Breast epithelium (tissue), 4 donors: ENCODE measurements around the gene TMEM233. TPM values are rescaled to one million over a fixed set of nuclear protein-coding genes. Genes with fewer than 3 reads are reported as not detected.

ENCODE experiments used
- DNase-seq, 2 donors: peaks; one replicate each; pipeline ENCODE4 v3.0.0-alpha.2; 2019; ENCODE audit warnings: low spot score in 2 of 2
- H3K27ac ChIP-seq, 2 donors: fragments of 200-600 bp; sonication (generic) in 1 of 2; one replicate each; pipeline ENCODE4 v1.5.1; 2016 to 2019; ENCODE audit warnings: mild to moderate bottlenecking in 1 of 2
- H3K27me3 ChIP-seq, 2 donors: fragments of 200-600 bp; sonication (generic) in 1 of 2; one replicate each; pipeline versions ENCODE4 v1.5.1 to v1.6.0; 2017 to 2019; ENCODE audit warnings: control low read depth in 1 of 2, mild to moderate bottlenecking in 1 of 2
- H3K36me3 ChIP-seq: fragments of 200-600 bp; one replicate; pipeline ENCODE4 v1.5.1; 2019
- H3K4me1 ChIP-seq, 2 donors: fragments of 200-600 bp; sonication (generic); one replicate each; pipeline ENCODE4 v1.5.1; 2016 to 2019; ENCODE audit warnings: control low read depth in 1 of 2
- H3K4me3 ChIP-seq, 3 donors: fragments of 200-600 bp; sonication (generic); 1 replicate in 2 of 3; 2 replicates in 1 of 3; pipeline ENCODE4 v1.5.1; 2016 to 2019; ENCODE audit warnings: mild to moderate bottlenecking in 3 of 3, moderate library complexity in 2 of 3
- H3K9me3 ChIP-seq, 2 donors: fragments of 200-600 bp; sonication (generic) in 1 of 2; one replicate each; pipeline ENCODE4 v1.5.1; 2016 to 2019; ENCODE audit warnings: control low read depth in 1 of 2
- POLR2A ChIP-seq: fragments of 450-650 bp; IDR thresholded peaks from one replicate; pipeline ENCODE4 v1.6.1; 2016; ENCODE audit warnings: antibody characterized with exemption, mild to moderate bottlenecking, moderate library complexity
- POLR2AphosphoS5 ChIP-seq, 3 donors: sonication (generic); formaldehyde crosslinking; IDR thresholded peaks; one replicate each; pipeline ENCODE4 v1.6.1; 2017; ENCODE audit warnings: antibody characterized with exemption in 3 of 3
- intact Hi-C: fragments of 100-400 bp; cut with DNase I; formaldehyde crosslinking; loops from one replicate; pipeline ENCODE4 v1.15.1; 2023; ENCODE audit warnings: low total_unique reads
- total RNA-seq, 3 donors: library from RNA; depleted of rRNA; stranded (reverse); fragments of >200 nt; gene quantifications; one replicate each; pipeline ENCODE4 v1.1.0, GENCODE V29; 2016
- TF ChIP-seq, protein P1 (sequence below), 3 donors: fragments of 450-650 bp; IDR thresholded peaks; one replicate each; pipeline ENCODE4 v1.5.1; 2016 to 2017; ENCODE audit warnings: antibody characterized with exemption in 3 of 3, mild to moderate bottlenecking in 3 of 3, moderate library complexity in 3 of 3

Gene TMEM233
- total RNA-seq, 3 donors from 2014 or later = 0.48 TPM; not detected in 2

DNA sequence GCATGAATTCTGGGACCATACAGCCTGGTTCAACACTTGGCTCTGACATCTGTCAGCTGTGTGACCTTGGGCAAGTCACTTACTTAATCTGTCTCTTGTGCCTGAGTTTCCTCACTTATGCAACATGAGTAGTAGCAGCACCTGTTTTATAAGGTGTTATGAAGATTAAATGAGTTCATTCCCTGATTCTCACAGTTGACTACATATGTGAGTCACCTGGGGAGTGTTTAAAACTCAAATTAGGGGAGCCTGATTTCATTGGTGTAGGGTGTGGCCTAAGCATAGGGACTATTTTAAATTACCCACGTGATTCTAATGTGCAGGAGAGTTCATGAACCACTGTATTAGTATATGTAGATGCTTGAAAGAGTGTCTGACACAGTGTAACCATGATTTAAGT lies 36.7 kb upstream of the TMEM233 start:
- H3K36me3 ChIP-seq = no peaks in the 10 kb centered on the region
- DNase-seq = no peak
- H3K27ac ChIP-seq = no peak overlapping the region
- no peaks in the 10 kb centered on the region for H3K9me3 ChIP-seq
- no peaks in the 10 kb centered on the region for H3K27me3 ChIP-seq
- H3K4me1 ChIP-seq = no peaks in the 10 kb centered on the region
- TF ChIP-seq POLR2A = no peak
- TF ChIP-seq, protein P1, sequence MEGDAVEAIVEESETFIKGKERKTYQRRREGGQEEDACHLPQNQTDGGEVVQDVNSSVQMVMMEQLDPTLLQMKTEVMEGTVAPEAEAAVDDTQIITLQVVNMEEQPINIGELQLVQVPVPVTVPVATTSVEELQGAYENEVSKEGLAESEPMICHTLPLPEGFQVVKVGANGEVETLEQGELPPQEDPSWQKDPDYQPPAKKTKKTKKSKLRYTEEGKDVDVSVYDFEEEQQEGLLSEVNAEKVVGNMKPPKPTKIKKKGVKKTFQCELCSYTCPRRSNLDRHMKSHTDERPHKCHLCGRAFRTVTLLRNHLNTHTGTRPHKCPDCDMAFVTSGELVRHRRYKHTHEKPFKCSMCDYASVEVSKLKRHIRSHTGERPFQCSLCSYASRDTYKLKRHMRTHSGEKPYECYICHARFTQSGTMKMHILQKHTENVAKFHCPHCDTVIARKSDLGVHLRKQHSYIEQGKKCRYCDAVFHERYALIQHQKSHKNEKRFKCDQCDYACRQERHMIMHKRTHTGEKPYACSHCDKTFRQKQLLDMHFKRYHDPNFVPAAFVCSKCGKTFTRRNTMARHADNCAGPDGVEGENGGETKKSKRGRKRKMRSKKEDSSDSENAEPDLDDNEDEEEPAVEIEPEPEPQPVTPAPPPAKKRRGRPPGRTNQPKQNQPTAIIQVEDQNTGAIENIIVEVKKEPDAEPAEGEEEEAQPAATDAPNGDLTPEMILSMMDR (IDR thresholded peaks at IDR 0.05) = no peak
- TF ChIP-seq POLR2AphosphoS5 (IDR thresholded peaks at IDR 0.05) = no peak
- H3K4me3 ChIP-seq = no peak overlapping the region
- intact Hi-C loops = no loop called here

DNA sequence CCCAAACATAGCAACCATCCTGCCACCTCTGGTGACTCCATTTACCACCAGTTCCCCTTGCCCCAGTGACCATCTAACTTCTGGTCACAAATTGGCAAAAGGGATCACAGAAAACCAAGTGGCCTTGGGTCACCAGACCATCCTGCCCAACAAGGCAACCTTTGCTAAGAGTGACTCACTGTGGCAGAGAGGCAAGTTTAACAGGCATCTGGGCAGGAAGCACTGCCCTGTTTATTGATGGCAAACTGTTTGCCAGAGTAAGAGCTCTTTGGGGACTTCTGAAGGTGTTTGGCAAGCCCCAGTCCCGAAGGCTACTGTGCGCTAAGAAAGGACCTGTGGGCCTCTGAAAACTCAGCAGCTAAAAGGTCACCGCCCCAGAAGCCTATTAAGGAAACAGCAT lies 28.2 kb upstream of the TMEM233 start:
- TF ChIP-seq POLR2A (no peak), POLR2AphosphoS5 (IDR thresholded peaks at IDR 0.05) (no peak)
- H3K27ac ChIP-seq = no peak overlapping the region
- H3K27me3 ChIP-seq = no peaks in the 10 kb centered on the region
- intact Hi-C loops = no loop called here
- no peaks in the 10 kb centered on the region for H3K36me3 ChIP-seq
- H3K9me3 ChIP-seq = no peaks in the 10 kb centered on the region
- no peak for DNase-seq
- no peaks in the 10 kb centered on the region for H3K4me1 ChIP-seq
- H3K4me3 ChIP-seq = no peak overlapping the region

DNA sequence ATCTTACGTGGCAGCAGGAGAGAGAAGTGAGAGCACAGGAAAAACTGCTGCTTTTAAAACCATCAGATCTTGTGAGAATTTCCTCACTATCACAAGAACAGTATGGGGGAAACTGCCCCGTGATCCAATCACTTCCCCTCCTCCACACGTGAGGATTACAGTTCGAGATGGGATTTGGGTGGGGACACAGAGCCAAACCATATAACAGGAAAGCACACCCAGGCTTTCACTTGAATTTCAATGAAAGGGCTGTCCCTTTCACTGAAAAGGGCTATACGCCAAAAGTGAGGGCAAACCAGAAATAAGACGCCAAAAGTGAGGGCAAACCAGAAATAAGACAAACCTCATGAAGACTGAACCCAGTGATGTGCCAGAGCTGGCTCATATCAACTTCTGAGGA lies 22.8 kb upstream of the TMEM233 start:
- no peak overlapping the region for H3K4me3 ChIP-seq
- H3K9me3 ChIP-seq = no peaks in the 10 kb centered on the region
- TF ChIP-seq, protein P1 (IDR thresholded peaks at IDR 0.05) = no peak
- TF ChIP-seq POLR2A (no peak), POLR2AphosphoS5 (IDR thresholded peaks at IDR 0.05) (no peak)
- no peaks in the 10 kb centered on the region for H3K4me1 ChIP-seq
- H3K27me3 ChIP-seq = no peaks in the 10 kb centered on the region
- H3K27ac ChIP-seq = no peak overlapping the region
- intact Hi-C loops = no loop called here
- no peaks in the 10 kb centered on the region for H3K36me3 ChIP-seq
- DNase-seq = no peak

DNA sequence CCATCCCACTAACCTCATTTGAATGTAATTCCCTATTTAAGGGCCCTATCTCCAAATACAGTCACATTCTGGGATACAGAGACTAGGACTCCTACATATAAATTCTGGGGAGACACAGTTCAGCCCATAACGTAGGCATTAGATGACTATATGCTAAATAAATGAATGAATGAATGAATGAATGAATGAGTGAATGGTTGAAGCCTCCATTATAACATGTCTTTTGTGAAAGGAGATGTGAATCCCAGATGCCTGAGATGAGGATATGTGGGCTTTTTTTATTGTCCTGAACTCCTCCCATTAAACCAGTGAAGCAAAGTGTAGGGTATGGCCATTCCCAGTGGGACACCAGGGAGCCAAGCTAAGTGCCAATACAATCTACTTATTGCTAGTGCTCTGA lies 20.5 kb upstream of the TMEM233 start:
- no peaks in the 10 kb centered on the region for H3K27me3 ChIP-seq
- H3K4me3 ChIP-seq = no peak overlapping the region
- no peak overlapping the region for H3K27ac ChIP-seq
- no peaks in the 10 kb centered on the region for H3K4me1 ChIP-seq
- intact Hi-C loops = no loop called here
- TF ChIP-seq, protein P1 (IDR thresholded peaks at IDR 0.05) = no peak
- TF ChIP-seq POLR2A (no peak), POLR2AphosphoS5 (IDR thresholded peaks at IDR 0.05) (no peak)
- no peaks in the 10 kb centered on the region for H3K9me3 ChIP-seq
- no peak for DNase-seq
- H3K36me3 ChIP-seq = no peaks in the 10 kb centered on the region

DNA sequence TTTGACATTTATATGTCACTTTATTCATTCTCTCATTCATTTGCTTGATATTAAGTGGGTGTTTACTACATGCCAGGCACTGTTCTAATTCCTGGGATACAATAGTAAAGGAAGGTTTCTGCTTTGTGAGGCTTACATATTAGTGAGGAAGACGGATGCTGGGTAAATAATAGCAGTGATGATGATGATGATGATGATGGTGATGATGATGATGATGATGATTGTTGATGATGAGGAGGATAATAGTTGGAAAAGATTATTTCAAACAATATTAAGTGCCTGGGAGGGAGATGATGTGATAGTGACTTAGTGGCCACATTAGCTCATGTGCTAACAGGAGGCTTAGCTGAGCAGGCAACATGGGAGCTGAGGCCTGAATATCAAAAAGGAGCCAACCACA lies 19.3 kb upstream of the TMEM233 start:
- DNase-seq = no peak
- no peaks in the 10 kb centered on the region for H3K36me3 ChIP-seq
- no peak overlapping the region for H3K4me3 ChIP-seq
- no peaks in the 10 kb centered on the region for H3K9me3 ChIP-seq
- no peak overlapping the region for H3K27ac ChIP-seq
- no peaks in the 10 kb centered on the region for H3K4me1 ChIP-seq
- intact Hi-C loops = no loop called here
- TF ChIP-seq POLR2A (no peak), POLR2AphosphoS5 (IDR thresholded peaks at IDR 0.05) (no peak)
- TF ChIP-seq, protein P1 (IDR thresholded peaks at IDR 0.05) = no peak
- H3K27me3 ChIP-seq = no peaks in the 10 kb centered on the region
